ENCODE data around the gene RBPMS2. TPM values are rescaled to one million over a fixed set of nuclear protein-coding genes. Genes with fewer than 3 reads are reported as not detected.
A peak's percentile ranks its signal among the peaks of the same experiment; 100 is the strongest.

The RBPMS2 gene
- total RNA-seq, 1 donor from 2014 or later = 276 TPM

GRCh38 chr15:64706011-64706911, 69.1 kb downstream of the RBPMS2 start:
- Histone ChIP-seq H3K27me3 (ENCODE audit: low read depth) (no peaks in the 10 kb centered on the region), H3K36me3 (peaks cover 13% of the 10 kb centered on the region), H3K9me3 (replicated peaks) (no peaks in the 10 kb centered on the region), H3K27ac (replicated peaks) (no peak overlapping the region), H3K4me3 (no peak overlapping the region), H3K4me1 (peaks cover 25% of the 10 kb centered on the region)
- intact Hi-C loops (cut with micrococcal nuclease) = no loop called here
- TF ChIP-seq CTCF (IDR thresholded peaks at IDR 0.05; ENCODE audit: borderline replicate concordance) = no peak
- no peak for DNase-seq

- no peak for DNase-seq
- no peak overlapping the region for H3K4me3 ChIP-seq
- no peaks in the 10 kb centered on the region for H3K9me3 ChIP-seq (replicated peaks)
- TF ChIP-seq CTCF (IDR thresholded peaks at IDR 0.05; ENCODE audit: borderline replicate concordance) = no peak
- no peaks in the 10 kb centered on the region for H3K27me3 ChIP-seq (ENCODE audit: low read depth)
- intact Hi-C loops (cut with micrococcal nuclease) = no loop called here
- H3K36me3 ChIP-seq = peaks cover 11% of the 10 kb centered on the region
- H3K4me1 ChIP-seq = peaks cover 38% of the 10 kb centered on the region
- H3K27ac ChIP-seq (replicated peaks) = no peak overlapping the region
These were observed 70.4 kb downstream of the RBPMS2 start for GRCh38 chr15:64705006-64705405.

GRCh38 chr15:64703632-64703959, 71.8 kb downstream of the RBPMS2 start:
- peak overlapping the region; percentile 87 for H3K27ac ChIP-seq (replicated peaks)

GRCh38 chr15:64702816-64703631, 72.4 kb downstream of the RBPMS2 start:
- intact Hi-C loops (cut with micrococcal nuclease) = no loop called here
- no peak for TF ChIP-seq CTCF (IDR thresholded peaks at IDR 0.05; ENCODE audit: borderline replicate concordance)
- H3K4me1 ChIP-seq = peaks cover 57% of the 10 kb centered on the region

More at GRCh38 chr15:64703632-64703959, 71.8 kb downstream of the RBPMS2 start:
- Histone ChIP-seq H3K36me3 (peaks cover 3% of the 10 kb centered on the region), H3K9me3 (replicated peaks) (no peaks in the 10 kb centered on the region), H3K27me3 (ENCODE audit: low read depth) (no peaks in the 10 kb centered on the region), H3K4me1 (peaks cover 52% of the 10 kb centered on the region), H3K4me3 (peak overlapping the region; percentile 96)
- DNase-seq = no peak
- no peak for TF ChIP-seq CTCF (IDR thresholded peaks at IDR 0.05; ENCODE audit: borderline replicate concordance)
- intact Hi-C loops (cut with micrococcal nuclease) = no loop called here

GRCh38 chr15:64701482-64702184, 73.8 kb downstream of the RBPMS2 start:
- TF ChIP-seq CTCF (IDR thresholded peaks at IDR 0.05; ENCODE audit: borderline replicate concordance) = no peak
- DNase-seq = no peak
- Histone ChIP-seq H3K9me3 (replicated peaks) (no peaks in the 10 kb centered on the region), H3K36me3 (no peaks in the 10 kb centered on the region), H3K27ac (replicated peaks) (peak overlapping the region; percentile 87), H3K4me1 (peaks cover 71% of the 10 kb centered on the region), H3K4me3 (peak overlapping the region; percentile 96), H3K27me3 (ENCODE audit: low read depth) (no peaks in the 10 kb centered on the region)
- intact Hi-C loops (cut with micrococcal nuclease) = no loop called here

More at GRCh38 chr15:64702816-64703631, 72.4 kb downstream of the RBPMS2 start:
- Histone ChIP-seq H3K27ac (replicated peaks) (peak overlapping the region; percentile 87), H3K36me3 (no peaks in the 10 kb centered on the region), H3K9me3 (replicated peaks) (no peaks in the 10 kb centered on the region), H3K4me3 (peak overlapping the region; percentile 96), H3K27me3 (ENCODE audit: low read depth) (no peaks in the 10 kb centered on the region)
- DNase-seq = peak; percentile 99
